ENCODE data around the gene VPS50.

Gene VPS50

DNA sequence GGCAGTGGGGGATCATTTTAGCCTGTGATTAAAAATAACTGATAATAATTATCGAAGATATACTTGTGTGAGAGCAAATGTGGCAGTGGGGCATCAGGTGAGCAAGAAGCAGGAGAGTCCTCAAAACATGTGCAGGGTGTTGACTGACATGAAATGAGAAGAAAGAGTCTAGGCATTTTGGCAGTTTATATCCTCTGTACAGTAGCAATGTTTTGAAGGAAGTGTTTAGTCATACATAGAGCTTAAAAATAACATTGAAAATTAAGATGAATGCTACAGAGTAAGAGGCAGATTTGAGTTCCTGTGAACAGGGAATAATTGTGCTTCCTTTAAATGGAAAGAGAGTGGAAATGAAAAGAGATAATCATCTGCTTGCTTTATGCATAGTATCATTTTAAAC, 47.4 kb downstream of the VPS50 start:
- TF ChIP-seq FOXP2 (optimal IDR thresholded peaks at IDR 0.05; ENCODE audit: borderline replicate concordance, extremely low read depth, extremely low read length, insufficient read depth) (no peak), POLR2AphosphoS5 (IDR thresholded peaks at IDR 0.05; ENCODE audit: low read depth, low read length) (no peak), TAF1 (IDR thresholded peaks at IDR 0.05; ENCODE audit: borderline replicate concordance, insufficient read depth, low read length) (no peak), SIN3A (IDR thresholded peaks at IDR 0.05; ENCODE audit: borderline replicate concordance, insufficient read depth, low read length) (no peak)
- TF ChIP-seq, protein P1, sequence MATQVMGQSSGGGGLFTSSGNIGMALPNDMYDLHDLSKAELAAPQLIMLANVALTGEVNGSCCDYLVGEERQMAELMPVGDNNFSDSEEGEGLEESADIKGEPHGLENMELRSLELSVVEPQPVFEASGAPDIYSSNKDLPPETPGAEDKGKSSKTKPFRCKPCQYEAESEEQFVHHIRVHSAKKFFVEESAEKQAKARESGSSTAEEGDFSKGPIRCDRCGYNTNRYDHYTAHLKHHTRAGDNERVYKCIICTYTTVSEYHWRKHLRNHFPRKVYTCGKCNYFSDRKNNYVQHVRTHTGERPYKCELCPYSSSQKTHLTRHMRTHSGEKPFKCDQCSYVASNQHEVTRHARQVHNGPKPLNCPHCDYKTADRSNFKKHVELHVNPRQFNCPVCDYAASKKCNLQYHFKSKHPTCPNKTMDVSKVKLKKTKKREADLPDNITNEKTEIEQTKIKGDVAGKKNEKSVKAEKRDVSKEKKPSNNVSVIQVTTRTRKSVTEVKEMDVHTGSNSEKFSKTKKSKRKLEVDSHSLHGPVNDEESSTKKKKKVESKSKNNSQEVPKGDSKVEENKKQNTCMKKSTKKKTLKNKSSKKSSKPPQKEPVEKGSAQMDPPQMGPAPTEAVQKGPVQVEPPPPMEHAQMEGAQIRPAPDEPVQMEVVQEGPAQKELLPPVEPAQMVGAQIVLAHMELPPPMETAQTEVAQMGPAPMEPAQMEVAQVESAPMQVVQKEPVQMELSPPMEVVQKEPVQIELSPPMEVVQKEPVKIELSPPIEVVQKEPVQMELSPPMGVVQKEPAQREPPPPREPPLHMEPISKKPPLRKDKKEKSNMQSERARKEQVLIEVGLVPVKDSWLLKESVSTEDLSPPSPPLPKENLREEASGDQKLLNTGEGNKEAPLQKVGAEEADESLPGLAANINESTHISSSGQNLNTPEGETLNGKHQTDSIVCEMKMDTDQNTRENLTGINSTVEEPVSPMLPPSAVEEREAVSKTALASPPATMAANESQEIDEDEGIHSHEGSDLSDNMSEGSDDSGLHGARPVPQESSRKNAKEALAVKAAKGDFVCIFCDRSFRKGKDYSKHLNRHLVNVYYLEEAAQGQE (IDR thresholded peaks at IDR 0.05; ENCODE audit: insufficient read depth in 1 of 2, low read depth in 2 of 2, low read length in 2 of 2), result no peak

DNA sequence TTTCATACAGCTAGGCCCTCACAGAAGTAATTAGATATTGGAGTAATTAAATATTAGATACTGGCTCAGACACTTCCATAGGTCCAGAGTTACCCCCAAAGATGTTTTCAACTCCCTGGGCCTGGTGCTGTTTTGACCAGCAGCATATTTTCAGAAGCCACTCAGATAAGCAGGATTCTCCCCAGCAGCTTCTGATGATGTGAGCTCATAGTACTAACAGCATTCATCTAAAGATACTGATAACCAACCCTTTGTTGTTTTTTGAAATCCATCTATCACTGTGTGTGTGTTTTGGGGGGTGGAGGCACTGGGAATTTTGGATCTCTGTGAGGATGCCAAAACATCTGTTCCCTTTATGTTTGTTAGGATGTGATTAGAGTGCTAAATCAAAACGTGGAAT, 52.7 kb downstream of the VPS50 start:
- TF ChIP-seq POLR2AphosphoS5 (IDR thresholded peaks at IDR 0.05; ENCODE audit: low read depth, low read length) (no peak), TAF1 (IDR thresholded peaks at IDR 0.05; ENCODE audit: borderline replicate concordance, insufficient read depth, low read length) (no peak), FOXP2 (optimal IDR thresholded peaks at IDR 0.05; ENCODE audit: borderline replicate concordance, extremely low read depth, extremely low read length, insufficient read depth) (no peak), SIN3A (IDR thresholded peaks at IDR 0.05; ENCODE audit: borderline replicate concordance, insufficient read depth, low read length) (no peak)
- TF ChIP-seq, protein P1 (IDR thresholded peaks at IDR 0.05; ENCODE audit: insufficient read depth in 1 of 2, low read depth in 2 of 2, low read length in 2 of 2), result no peak

DNA sequence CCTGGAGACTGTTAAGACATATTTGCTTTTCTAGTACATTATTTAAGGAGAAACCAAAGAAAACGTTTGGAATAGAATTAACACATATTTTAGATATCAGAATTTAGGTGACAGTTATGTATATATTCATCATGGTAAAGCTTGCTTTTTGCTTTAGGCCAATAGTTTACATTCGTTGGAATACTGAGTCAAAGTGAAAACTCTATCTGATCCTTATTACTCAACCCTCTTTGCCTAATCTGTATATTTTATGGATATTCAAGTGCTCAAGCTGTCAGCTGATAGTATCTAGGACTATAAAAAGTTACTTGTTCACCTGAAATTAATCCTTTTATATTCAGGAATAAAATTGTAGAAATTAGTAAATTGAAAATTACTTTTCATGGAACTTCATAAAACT, 61.1 kb downstream of the VPS50 start:
- TF ChIP-seq, protein P1 (IDR thresholded peaks at IDR 0.05; ENCODE audit: insufficient read depth in 1 of 2, low read depth in 2 of 2, low read length in 2 of 2), result no peak
- TF ChIP-seq SIN3A (IDR thresholded peaks at IDR 0.05; ENCODE audit: borderline replicate concordance, insufficient read depth, low read length) (no peak), TAF1 (IDR thresholded peaks at IDR 0.05; ENCODE audit: borderline replicate concordance, insufficient read depth, low read length) (no peak), POLR2AphosphoS5 (IDR thresholded peaks at IDR 0.05; ENCODE audit: low read depth, low read length) (no peak), FOXP2 (optimal IDR thresholded peaks at IDR 0.05; ENCODE audit: borderline replicate concordance, extremely low read depth, extremely low read length, insufficient read depth) (no peak)

DNA sequence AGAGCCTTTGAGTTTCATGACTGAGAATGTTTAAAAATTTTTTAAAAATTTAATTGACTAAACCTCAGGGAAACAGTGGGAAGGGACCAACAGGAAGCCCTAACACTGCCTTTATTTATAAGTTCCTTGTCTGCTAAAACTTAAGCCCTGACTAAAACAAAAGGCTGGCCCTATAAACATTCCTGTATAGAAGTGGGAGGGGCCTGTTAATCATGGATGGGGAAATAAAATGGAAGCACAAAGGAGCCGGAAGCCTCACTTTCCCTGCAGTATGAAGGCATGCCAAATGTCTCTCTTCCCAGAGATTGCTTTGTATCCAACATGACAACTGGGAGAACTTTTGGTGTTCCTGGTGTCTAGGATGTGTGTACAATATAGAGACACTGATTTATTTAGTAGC, 66.0 kb downstream of the VPS50 start:
- TF ChIP-seq TAF1 (IDR thresholded peaks at IDR 0.05; ENCODE audit: borderline replicate concordance, insufficient read depth, low read length) (no peak), FOXP2 (optimal IDR thresholded peaks at IDR 0.05; ENCODE audit: borderline replicate concordance, extremely low read depth, extremely low read length, insufficient read depth) (no peak), SIN3A (IDR thresholded peaks at IDR 0.05; ENCODE audit: borderline replicate concordance, insufficient read depth, low read length) (no peak), POLR2AphosphoS5 (IDR thresholded peaks at IDR 0.05; ENCODE audit: low read depth, low read length) (no peak)
- TF ChIP-seq, protein P1 (IDR thresholded peaks at IDR 0.05; ENCODE audit: insufficient read depth in 1 of 2, low read depth in 2 of 2, low read length in 2 of 2), result no peak

DNA sequence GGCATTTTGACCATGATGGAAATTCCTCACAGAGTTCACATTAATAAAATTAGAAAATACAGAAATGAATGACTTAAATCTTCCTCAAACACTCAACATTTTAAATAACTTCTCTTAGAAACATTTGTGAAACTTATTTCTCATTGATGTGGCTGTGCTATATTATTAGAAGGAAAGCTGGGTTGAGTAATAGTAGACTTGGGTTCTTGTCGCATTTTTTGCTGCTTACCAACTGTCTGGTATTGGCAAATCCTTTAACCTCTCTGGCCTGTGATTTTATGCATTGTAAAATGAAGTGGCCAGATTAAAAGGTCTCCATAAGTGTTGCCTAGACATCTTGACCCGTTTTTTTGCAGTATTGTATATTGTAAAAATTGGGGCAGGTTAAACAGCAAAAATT, 66.5 kb downstream of the VPS50 start:
- TF ChIP-seq FOXP2 (optimal IDR thresholded peaks at IDR 0.05; ENCODE audit: borderline replicate concordance, extremely low read depth, extremely low read length, insufficient read depth), result no peak
- TF ChIP-seq SIN3A (IDR thresholded peaks at IDR 0.05; ENCODE audit: borderline replicate concordance, insufficient read depth, low read length), result no peak
- TF ChIP-seq, protein P1 (IDR thresholded peaks at IDR 0.05; ENCODE audit: insufficient read depth in 1 of 2, low read depth in 2 of 2, low read length in 2 of 2), result no peak
- no peak for TF ChIP-seq TAF1 (IDR thresholded peaks at IDR 0.05; ENCODE audit: borderline replicate concordance, insufficient read depth, low read length)
- no peak for TF ChIP-seq POLR2AphosphoS5 (IDR thresholded peaks at IDR 0.05; ENCODE audit: low read depth, low read length)
